GM19452 (cell line): Measurements from ENCODE around the gene MAST4.

Source experiments
- ATAC-seq: cut with Tn5 transposase; IDR thresholded peaks from one replicate; pipeline ENCODE4 v1.9.1; 2021; ENCODE audit not compliant: unreplicated experiment

MAST4 gene

GRCh38 chr5:67031692-67032091 lies 435.5 kb downstream of the MAST4 start:
- no peak for ATAC-seq

- ATAC-seq, result no peak
Observed at GRCh38 chr5:67032921-67033664, 436.9 kb downstream of the MAST4 start.

DNA sequence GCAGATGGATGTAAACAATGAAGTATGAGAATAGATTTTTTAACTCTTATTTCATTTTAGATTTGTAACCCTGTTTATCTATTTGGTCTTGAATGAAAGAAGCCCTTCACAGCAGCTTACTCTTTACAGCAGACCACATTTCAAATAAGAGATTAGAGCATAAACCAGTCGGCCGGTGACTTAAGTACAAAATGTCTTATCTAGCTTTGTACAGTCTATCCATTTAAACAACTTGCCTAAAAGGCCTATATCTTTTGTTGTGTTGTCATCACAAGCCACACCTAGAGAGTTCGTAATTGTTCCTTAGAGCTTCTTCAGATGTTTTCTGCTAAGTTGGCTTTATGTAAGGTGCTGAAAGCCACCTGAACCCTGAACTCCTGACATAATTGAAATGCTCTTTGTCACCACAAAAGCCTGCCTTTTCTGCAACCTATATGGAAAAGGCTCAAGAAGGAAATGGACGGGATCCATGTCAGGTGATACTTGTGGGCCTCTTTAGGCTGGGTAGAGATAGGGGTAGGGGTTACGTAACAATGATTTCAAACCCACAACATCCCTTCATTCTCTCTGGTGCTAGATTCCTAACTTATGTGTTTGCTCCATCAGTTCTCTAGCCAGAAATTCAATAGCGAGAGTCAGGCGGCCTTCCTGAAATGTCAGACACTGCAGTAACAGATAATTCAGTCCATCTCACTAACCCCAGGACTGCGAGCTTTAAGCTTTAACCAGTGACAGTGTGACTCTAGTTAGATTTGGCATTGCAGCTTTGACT lies 437.9 kb downstream of the MAST4 start:
- no peak for ATAC-seq

DNA sequence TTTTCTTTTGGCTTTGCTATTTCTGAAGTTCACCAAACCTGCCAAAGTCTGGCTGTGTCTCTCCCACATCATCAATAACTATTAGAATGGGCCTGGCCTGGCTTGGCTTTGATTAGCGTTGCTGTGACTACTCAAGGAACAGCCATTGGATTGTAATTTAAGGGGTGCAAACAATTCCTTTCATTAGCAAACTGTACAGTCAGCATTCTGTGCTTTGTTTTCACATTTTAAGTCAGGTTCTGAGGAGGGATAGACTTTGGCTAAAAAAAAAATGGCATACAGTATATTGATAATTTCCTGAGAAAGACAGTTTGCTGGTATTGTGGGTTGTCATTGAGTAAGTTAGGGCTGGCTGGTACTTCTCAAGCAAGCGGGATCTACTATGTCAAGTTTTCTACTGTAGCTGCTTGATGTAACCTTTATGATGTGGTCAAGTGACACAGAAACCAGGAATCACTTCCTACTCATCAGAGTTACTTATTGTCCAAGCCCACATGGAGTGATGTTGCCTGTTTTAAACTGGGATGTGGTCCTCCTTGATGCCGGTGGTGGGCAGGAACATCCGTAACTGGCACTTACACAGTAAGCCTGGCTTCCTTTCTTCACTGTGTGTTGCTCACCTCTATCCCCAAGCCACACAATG lies 439.0 kb downstream of the MAST4 start:
- no peak for ATAC-seq

- no peak for ATAC-seq
Observed at GRCh38 chr5:67037171-67037570, 441.0 kb downstream of the MAST4 start.

DNA sequence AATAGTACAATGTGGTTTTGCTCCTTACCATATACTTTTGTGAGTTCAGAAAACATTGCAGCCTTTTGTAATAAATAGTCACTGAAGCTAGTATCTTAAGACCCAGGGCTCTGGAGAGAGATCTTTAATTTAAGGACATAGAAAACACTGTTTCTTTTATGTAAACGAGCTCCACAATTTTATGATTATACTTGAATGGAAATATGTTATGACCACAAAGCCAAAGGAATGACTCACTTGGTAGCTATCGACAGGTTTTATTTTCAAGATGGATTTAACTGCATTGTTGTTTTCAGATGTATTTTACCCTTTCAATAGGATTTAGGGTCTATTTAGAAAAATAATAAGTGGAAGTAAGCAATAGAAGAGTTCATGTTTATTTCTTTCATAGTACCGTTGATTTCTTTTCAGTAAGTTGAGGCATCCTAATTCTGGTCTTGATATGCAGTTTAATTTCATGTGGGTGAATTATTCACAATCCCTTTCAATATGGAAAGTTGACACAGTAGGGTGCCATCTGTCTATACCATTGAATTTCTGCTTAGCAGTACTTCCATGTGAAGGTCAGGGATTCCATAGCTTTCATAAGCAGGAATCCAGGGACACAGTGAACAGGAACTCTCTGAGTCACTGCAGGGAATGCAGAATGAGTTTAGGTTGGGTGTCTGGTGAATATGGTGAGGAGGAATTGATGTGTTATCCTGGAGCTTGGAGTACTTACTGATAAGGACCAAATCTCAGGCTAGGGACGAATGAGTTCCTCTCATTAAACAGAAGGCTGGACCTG lies 442.8 kb downstream of the MAST4 start:
- ATAC-seq, result no peak

GRCh38 chr5:67042176-67043003 lies 446.2 kb downstream of the MAST4 start:
- ATAC-seq, result no peak

GRCh38 chr5:67043796-67044511 lies 447.8 kb downstream of the MAST4 start:
- ATAC-seq, result no peak

GRCh38 chr5:67045816-67046740 lies 449.9 kb downstream of the MAST4 start:
- no peak for ATAC-seq

GRCh38 chr5:67047160-67047559 lies 451.0 kb downstream of the MAST4 start:
- no peak for ATAC-seq

DNA sequence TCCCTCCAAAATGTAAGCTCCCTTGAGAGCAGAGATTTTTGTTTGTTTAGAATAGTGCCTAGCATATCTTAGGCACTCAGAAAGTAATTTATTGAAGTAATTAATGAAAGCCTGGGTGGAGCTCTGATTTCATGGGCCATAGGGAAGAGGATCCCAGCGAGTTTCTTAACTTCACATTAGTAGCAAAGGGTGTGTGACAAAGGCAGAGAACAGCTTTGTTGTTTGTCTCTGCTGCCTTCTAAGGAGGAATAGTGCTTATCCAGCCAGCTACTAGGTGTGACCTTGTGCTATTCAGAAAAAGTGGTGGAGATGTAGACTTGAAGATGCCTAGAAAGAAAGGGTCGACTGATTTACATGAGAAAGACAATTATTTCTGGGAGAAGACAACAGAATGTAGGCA lies 451.4 kb downstream of the MAST4 start:
- ATAC-seq, result no peak

DNA sequence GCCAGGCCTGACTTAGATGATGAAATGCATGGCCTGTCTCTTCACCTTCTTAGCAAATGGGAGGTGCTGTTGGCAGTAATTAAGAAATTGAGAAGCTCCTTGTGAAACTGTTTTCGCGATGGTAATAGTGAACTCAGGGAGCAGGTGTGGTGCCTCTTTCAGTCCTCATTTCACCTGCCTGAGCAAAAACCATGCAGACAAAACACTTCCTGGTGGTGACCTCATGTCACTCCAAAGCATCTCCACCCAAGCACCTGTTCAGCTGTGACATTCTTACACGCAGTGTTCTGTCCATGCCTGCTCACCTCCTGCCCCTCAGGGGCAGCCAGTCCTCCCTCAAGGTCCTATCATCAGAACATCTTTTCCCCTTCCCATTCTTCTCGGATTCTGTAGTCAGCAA lies 453.9 kb downstream of the MAST4 start:
- no peak for ATAC-seq

DNA sequence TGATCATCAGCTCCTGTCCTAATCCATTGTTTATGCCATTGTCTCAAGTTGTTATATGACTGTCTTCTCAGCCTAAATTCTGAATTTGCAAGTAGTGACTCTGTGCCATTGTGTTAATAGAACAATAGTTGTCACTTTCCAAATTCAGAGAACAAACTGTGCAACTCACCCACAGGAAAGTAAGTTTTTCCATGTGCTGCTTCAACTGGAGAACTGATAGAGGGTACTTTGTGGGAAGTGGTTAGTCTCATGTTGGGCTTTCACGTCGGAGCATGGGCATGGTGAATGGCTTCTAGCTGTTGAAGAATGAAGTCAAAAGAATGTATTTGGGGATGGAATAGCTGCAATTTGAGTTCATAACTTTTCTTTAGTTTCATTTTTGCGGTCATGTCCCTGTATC lies 454.4 kb downstream of the MAST4 start:
- no peak for ATAC-seq

- no peak for ATAC-seq
Observed at GRCh38 chr5:67051164-67051563, 455.0 kb downstream of the MAST4 start.

GRCh38 chr5:67052034-67052433 lies 455.8 kb downstream of the MAST4 start:
- no peak for ATAC-seq

DNA sequence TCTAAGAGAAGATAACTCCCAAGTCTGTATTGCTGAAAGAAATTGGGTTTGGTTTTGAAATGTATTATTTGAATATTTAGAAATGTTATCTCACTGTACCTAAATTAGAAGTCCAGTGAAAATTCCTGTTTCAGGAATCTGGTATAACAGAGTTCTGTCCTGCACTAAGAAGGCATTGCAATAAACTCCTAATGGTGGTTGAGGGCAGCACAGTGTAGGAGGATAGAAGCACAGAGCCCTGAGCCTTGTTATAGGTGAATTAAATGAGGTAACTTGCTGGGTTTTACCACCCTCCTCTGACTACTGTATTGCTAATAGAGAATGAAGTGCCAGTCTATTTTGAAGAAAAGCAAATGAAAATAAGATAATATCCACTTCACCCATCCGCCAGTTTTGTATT lies 457.0 kb downstream of the MAST4 start:
- no peak for ATAC-seq

DNA sequence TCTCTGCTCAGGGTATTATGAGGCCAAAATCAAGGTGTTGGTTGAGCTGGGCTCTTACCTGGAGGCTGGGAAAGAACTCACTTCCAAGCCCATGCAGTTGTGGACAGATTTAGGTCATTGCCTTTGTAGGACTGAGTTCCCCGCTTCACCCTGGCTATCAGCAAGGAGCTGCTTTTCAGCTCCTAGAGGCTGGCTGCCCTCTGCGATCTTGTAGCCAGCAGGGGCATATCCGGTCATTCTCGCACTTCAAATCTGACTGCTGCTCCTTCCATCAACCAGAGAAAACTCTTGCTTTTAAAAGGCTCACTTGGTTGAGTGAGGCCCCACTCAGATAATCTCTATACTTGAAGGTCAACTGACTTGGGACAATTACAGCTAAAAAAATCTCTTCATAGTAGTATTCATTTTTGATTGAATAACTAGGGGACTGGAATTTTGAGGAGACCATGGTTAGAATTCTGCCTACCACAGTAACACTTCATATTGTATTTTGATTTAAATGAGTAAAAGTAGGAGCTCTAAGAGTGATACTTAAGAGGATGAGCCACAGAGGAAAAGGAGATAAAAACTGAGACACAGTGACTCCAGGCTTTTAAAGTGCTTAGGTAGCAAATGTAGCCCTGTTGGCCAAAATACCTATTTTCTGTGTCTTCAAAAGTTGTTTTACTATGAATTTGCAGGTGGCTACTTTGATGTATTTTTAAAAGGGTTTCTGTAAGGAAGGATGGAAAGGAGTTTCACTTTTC lies 463.0 kb downstream of the MAST4 start:
- no peak for ATAC-seq
